Measurements from ENCODE around the gene PGP. TPM values are rescaled to one million over a fixed set of nuclear protein-coding genes. Genes with fewer than 3 reads are reported as not detected.

The PGP gene
- polyA plus RNA-seq, 1 donor (not counting 4 experiments of a cell fraction or from before 2014, with no cell fraction given): 10.3 TPM

GRCh38 chr16:2238838-2239675 is 24.4 kb upstream of the PGP start:
- H3K4me1 ChIP-seq (ENCODE audit: control insufficient read depth, extremely low read depth, insufficient read depth, low read length): no peaks in the 10 kb centered on the region
- H3K4me2 ChIP-seq (ENCODE audit: control insufficient read depth, extremely low read depth, insufficient read depth, low read depth, low read length): no peak overlapping the region
- H3K9me3 ChIP-seq (ENCODE audit: control insufficient read depth, low read depth, low read length): no peaks in the 10 kb centered on the region
- peaks cover 13 to 19% of the 10 kb centered on the region in 2 experiments for H3K36me3 ChIP-seq (ENCODE audit: control insufficient read depth in 2 of 2, extremely low read depth in 1 of 2, insufficient read depth in 2 of 2, low read length in 2 of 2)
- H4K20me1 ChIP-seq (ENCODE audit: control insufficient read depth, extremely low read depth, insufficient read depth, low read length): peaks cover 10% of the 10 kb centered on the region
- no peak overlapping the region for H2AFZ ChIP-seq (ENCODE audit: control insufficient read depth, low read length)
- no peak overlapping the region for H3K27ac ChIP-seq (ENCODE audit: control insufficient read depth, insufficient read depth, low read length)
- no peak overlapping the region for H3K9ac ChIP-seq (ENCODE audit: control insufficient read depth, extremely low read depth, insufficient read depth, low read length)
- dilution Hi-C loops (cut with MboI; ENCODE audit: extremely low pct_ligation_motif_present, low sequenced_read_pairs): no loop called here
- peaks cover 32% of the 10 kb centered on the region for H3K27me3 ChIP-seq (ENCODE audit: control insufficient read depth, extremely low read depth, insufficient read depth, low read length)
- no peaks in the 10 kb centered on the region for H3K79me2 ChIP-seq (ENCODE audit: control insufficient read depth, insufficient read depth, low read length)
- DNase-seq (ENCODE audit: low read depth, low spot score): no peak
- no peaks in the 10 kb centered on the region for H3K9me1 ChIP-seq (ENCODE audit: control insufficient read depth, extremely low read depth, insufficient read depth, low read length)
- TF ChIP-seq CTCF (optimal IDR thresholded peaks at IDR 0.05 in 1 of 3, IDR thresholded peaks at IDR 0.05 in 1 of 3, conservative IDR thresholded peaks at IDR 0.05 in 1 of 3; ENCODE audit: extremely low read depth in 1 of 3, insufficient read depth in 2 of 3, low read length in 3 of 3): no peak
- TF ChIP-seq EZH2 (IDR thresholded peaks at IDR 0.05; ENCODE audit: low read length): no peak
- no peak overlapping the region for H3K4me3 ChIP-seq (ENCODE audit: control insufficient read depth in 2 of 3, extremely low read depth in 1 of 3, insufficient read depth in 2 of 3, low read depth in 1 of 3, low read length in 3 of 3)
- FAIRE-seq: no peak

- FAIRE-seq: no peak
- Histone ChIP-seq H3K79me2 (ENCODE audit: control insufficient read depth, insufficient read depth, low read length) (no peaks in the 10 kb centered on the region), H2AFZ (ENCODE audit: control insufficient read depth, low read length) (no peak overlapping the region), H3K9me3 (ENCODE audit: control insufficient read depth, low read depth, low read length) (no peaks in the 10 kb centered on the region), H3K9ac (ENCODE audit: control insufficient read depth, extremely low read depth, insufficient read depth, low read length) (no peak overlapping the region), H3K27me3 (ENCODE audit: control insufficient read depth, extremely low read depth, insufficient read depth, low read length) (peaks cover 32% of the 10 kb centered on the region), H3K36me3 (ENCODE audit: control insufficient read depth in 2 of 2, extremely low read depth in 1 of 2, insufficient read depth in 2 of 2, low read length in 2 of 2) (peaks cover 12 to 23% of the 10 kb centered on the region in 2 experiments), H3K4me2 (ENCODE audit: control insufficient read depth, extremely low read depth, insufficient read depth, low read depth, low read length) (no peak overlapping the region), H3K27ac (ENCODE audit: control insufficient read depth, insufficient read depth, low read length) (no peak overlapping the region), H3K9me1 (ENCODE audit: control insufficient read depth, extremely low read depth, insufficient read depth, low read length) (no peaks in the 10 kb centered on the region), H4K20me1 (ENCODE audit: control insufficient read depth, extremely low read depth, insufficient read depth, low read length) (peaks cover 10% of the 10 kb centered on the region), H3K4me1 (ENCODE audit: control insufficient read depth, extremely low read depth, insufficient read depth, low read length) (no peaks in the 10 kb centered on the region), H3K4me3 (ENCODE audit: control insufficient read depth in 2 of 3, extremely low read depth in 1 of 3, insufficient read depth in 2 of 3, low read depth in 1 of 3, low read length in 3 of 3) (no peak overlapping the region)
- dilution Hi-C loops (cut with MboI; ENCODE audit: extremely low pct_ligation_motif_present, low sequenced_read_pairs): no loop called here
- TF ChIP-seq EZH2 (IDR thresholded peaks at IDR 0.05; ENCODE audit: low read length) (no peak), CTCF (optimal IDR thresholded peaks at IDR 0.05 in 1 of 3, IDR thresholded peaks at IDR 0.05 in 1 of 3, conservative IDR thresholded peaks at IDR 0.05 in 1 of 3; ENCODE audit: extremely low read depth in 1 of 3, insufficient read depth in 2 of 3, low read length in 3 of 3) (no peak)
- DNase-seq (ENCODE audit: low read depth, low spot score): no peak
Measured at GRCh38 chr16:2238150-2238837, 23.7 kb upstream of the PGP start.
